T-helper 22 cell (primary cell): ENCODE data around the gene FHL2.
"Not testable (repeated sequence)": the region's sequence is repeated elsewhere in the genome, so short reads cannot be mapped to it uniquely, and the experiment has no call there.

Experiments used
- DNase-seq: peaks from one replicate; pipeline ENCODE4 v3.0.0-alpha.2; 2020; ENCODE audit warnings: low read depth

The FHL2 gene

DNA sequence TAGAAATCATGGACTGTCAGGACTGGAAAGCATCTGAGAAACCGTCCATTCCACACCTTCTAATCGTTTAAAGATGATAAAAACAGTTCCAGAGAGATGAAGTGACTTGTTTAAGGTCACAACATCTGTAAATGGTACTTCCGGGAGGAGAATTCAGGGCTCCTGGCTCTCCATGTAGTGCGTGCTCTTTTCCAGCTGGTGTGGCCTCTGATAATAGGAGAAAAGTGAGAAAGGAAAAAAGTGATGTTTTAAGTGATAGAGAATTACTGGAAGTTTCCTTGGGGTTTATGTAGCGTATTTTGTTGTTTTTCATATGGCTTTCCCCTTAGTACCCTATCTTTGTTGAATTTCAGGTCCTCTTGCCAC lies 60.8 kb downstream of the FHL2 start:
- DNase-seq, result no peak

GRCh38 chr2:105337122-105338019 lies 61.5 kb downstream of the FHL2 start, which contains the start of gene C2orf49:
Gene C2orf49, plus strand, starts transcription at chr2:105337540. Its CDS starts 48 bp downstream, at chr2:105337588.
- DNase-seq, result peak; percentile 81

GRCh38 chr2:105336786-105337121 lies 62.1 kb downstream of the FHL2 start:
- DNase-seq, result no peak

- DNase-seq, result no peak
Measured at GRCh38 chr2:105335469-105335868, 63.4 kb downstream of the FHL2 start.

GRCh38 chr2:105334211-105334610 lies 64.6 kb downstream of the FHL2 start:
- DNase-seq, result no peak

DNA sequence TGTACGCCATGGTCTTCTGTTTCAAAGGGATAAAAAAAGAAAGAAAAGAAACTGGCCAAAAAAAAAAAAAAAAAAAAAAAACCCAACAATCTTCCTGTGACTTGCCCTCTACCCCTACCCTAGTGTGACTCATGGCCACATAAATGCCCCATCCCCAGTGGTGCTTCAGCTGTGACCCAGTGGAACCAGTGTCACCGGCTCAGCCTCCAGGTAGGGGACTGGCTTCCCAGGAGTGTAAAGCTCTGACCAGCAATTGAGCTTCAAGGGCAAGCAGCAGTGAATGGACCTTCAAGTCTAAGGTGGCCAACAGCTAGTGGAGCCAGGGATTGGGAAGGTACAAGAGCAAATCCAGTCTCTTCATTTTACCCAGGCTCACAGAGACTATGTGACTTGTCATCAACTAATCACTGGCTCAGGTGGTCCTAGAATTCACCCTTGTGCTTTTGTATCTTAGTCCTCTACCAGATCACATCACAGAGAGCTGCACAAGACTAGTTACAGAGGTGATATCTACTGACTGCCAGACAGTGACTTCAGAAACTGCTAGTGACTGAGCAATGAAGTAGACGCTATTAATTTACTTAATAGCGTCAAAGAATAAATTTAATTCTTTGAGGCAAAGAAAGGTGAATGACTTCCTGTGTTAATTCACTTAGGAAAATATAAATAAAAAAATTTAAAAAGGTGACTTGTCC lies 68.0 kb downstream of the FHL2 start:
- no peak for DNase-seq

GRCh38 chr2:105329561-105330495 lies 69.0 kb downstream of the FHL2 start, which contains the start of gene TGFBRAP1:
Gene TGFBRAP1, minus strand, starts transcription at chr2:105329735. Its CDS starts 21,434 bp downstream, at chr2:105308301.
- peak; percentile 53 for DNase-seq

DNA sequence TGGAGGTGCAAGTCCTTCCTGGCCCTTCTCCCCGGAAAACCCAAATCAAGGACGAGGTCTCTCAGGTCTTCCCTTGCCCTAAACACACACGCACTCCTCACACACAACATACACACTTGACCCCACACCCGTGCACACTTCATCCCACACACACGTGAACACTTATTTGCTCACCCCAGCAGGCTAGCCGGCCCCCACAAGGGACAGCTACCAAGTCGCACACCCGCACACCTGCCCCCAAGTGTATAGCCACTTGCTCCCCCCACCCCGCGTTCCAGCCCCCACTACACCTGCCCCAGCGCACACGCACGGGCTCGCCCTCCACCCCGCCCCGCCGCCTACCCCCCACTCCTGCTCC lies 69.7 kb downstream of the FHL2 start:
- no peak for DNase-seq

DNA sequence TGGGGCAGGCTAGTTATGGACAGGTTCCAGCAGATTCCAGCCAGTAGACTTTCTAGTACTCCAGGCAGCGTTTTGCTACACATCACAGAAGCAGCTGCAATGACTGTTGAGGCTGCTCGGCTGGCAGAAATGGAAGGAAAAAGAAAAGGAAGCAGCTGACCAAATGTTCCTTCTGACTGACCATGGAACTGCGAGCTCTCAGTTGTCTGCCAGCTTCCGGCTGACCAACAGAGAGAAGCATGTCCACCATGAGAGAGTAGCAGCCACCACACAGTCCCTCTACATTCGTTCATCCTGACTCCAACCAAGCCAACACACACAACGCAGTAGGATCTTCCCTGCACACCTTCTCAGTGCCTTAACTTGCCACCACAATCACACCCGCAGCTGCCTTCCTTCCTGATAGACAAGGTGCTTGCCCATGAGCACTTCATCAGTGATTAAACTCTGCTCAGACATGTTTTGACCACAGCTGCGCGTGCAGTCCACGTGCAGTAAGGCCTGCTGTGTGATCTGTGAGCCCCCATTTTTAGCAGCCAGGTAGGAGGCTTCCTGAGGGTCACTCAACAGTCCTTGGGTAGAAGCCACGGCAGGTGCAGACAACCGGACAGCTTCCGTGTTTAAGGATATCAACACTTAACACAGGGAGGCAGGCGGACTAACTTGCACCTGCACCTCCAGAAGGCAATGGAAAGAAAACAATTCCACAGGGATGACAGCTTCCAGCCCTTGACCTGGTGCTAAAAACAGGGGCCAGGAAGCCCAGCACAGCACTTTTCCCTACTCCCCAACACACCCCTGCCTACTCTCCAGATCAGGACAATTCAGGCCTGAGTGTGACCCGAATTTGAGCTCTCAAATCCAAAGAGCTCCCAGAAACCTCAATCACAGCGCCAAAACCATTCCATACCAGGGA lies 70.3 kb downstream of the FHL2 start:
- no peak for DNase-seq

DNA sequence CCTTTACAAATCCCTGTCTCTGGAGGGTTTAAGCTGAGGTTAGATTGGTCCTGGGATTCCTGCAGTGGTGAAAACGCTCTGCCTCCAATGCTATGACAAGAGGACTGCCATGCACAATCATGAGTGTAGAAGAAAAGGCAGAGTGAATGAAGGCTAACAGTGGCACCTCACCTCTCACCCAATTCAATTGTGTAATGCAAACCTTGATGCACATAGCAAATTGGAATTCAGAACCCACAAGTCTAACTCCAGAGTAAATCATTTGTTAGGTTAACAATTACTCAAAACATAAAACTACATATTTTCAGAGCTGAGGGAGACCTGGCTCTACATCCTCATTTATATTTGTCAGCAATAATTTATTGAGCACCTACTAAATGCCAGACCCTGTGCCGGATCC lies 71.2 kb downstream of the FHL2 start:
- no peak for DNase-seq

GRCh38 chr2:105327271-105327670 lies 71.6 kb downstream of the FHL2 start:
- not testable (repeated sequence) for DNase-seq

DNA sequence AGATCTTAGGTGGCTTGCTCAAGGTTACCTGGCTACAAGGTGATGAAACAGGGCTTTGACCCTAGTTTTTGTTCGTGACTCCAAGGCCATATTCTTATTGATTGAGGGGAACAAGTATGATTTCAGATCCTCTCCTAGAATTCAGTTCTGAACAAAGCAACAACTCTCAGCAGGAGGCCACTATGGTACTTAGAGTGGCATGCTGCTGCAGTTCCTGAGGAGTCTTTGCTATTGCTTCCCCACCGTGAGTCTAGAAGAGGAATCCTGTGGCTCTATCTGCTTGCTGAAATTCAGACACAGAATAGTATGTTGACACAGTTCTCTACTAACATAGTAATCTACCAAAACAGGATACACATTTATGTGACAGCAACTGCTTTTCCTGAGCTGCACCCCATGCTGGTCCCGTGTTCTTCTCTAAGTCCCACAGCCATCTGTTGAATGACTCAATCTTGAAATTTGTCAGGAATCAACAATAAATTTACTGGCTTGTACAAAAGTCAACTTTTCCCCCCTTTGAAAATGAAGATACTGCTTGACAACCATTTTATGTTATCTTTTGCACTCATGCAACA lies 73.4 kb downstream of the FHL2 start:
- DNase-seq, result no peak

DNA sequence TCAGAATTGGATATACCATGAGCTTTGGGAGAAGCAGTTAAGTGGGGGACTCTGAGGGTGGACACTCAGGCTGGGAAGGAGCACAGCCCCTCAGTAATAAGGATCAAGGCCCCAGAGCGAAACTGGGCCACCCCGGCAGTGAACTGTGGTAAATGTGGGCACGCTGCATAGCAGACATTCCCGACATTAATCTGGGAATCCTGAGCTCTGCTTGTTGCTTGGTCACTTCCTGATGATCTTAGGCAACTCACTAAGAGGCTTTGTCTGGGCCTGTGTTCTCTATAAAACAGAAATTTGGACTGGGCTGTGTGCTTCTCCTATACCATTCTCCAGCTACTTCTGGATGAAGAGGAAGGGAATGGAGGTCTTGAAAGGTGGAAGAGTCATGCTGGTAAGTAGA lies 74.1 kb downstream of the FHL2 start:
- no peak for DNase-seq

DNA sequence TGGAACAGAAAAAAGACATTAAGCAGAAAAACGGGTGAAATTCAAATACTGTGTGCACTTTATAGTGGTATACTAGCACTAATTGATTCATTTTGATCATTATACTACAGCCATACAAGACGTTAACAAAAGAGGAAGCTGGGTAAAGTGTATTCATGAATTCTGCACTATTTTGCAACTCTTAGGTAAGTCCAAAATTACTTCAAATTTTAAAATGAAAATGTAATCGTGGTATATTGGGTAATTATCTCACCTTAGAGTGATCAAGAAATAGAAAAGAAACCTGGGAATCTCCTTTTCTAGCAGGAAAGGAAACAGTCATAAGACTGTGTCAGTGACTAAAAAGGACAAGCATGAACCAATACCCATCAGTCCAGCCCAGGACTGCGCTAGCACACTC lies 74.8 kb downstream of the FHL2 start:
- no peak for DNase-seq

DNA sequence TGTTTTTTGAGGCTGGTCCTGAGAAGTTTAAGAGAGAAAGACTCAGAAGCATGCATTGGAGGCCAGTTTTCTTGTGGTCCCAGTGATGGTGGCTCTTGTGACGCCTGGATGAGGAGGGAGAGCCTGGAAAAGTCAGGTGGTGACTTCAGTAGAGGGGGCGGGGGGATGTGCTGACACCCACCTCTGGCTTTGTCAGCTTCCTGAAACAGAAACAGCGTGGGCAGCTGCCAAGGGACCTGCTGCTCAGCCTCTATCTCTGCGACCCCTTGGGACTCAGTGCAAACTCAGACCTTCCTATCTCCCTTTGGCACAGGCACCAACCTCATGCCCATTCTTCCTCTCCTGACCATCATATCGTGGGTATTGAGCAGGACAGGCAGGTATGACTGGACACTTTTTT lies 75.7 kb downstream of the FHL2 start:
- DNase-seq, result no peak

GRCh38 chr2:105321875-105322646 lies 76.8 kb downstream of the FHL2 start:
- DNase-seq, result no peak

DNA sequence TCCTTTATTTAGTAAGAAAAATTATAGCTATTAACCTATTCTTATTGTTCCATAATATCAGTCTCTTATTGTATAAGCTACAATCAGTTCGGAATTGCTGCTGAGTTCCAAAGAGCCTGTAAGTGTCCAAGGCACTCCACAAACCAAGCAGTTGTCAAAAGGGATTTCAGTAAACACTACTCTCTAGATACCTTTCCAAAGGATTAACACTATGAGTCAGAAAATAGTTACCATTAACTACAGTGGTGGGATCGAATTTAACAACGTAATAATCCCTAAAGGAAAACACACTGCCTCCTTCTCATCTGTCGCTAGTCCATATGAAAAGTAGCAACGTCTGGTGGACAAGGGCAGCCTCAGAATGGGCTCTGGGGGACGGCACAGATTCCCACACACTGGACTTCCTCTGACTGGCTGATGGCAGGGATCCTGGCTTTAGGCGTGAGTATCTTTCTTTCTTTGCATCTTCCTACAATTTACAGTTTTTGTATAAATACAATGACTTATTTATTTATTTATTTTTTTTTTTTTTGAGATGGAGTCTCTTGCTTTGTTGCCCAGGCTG lies 78.1 kb downstream of the FHL2 start:
- DNase-seq, result no peak

- no peak for DNase-seq
Measured at GRCh38 chr2:105317937-105318336, 80.9 kb downstream of the FHL2 start.

- DNase-seq, result no peak
Measured at GRCh38 chr2:105315314-105315713, 83.5 kb downstream of the FHL2 start.

- DNase-seq, result no peak
Measured at GRCh38 chr2:105313877-105314276, 85.0 kb downstream of the FHL2 start.
